K562 (cell line): ENCODE results near the gene NEURL1B. TPM values are rescaled to one million over a fixed set of nuclear protein-coding genes. Genes with fewer than 3 reads are reported as not detected.

Source experiments
- FOS ChIP-seq: IDR thresholded peaks from 3 replicates; pipeline ENCODE4 v1.6.1; 2011; ENCODE audit not compliant: insufficient read length; ENCODE audit errors: extremely low read depth
- L3MBTL2 ChIP-seq: fragments of 450-650 bp; IDR thresholded peaks from 2 replicates; pipeline ENCODE4 v1.6.1; 2016; ENCODE audit warnings: mild to moderate bottlenecking, moderate library complexity
- NFIX ChIP-seq: fragments of 250-450 bp; sonication (Bioruptor Pico); IDR thresholded peaks from 2 replicates; pipeline ENCODE4 v1.4.0; 2020; ENCODE audit warnings: low read depth, mild to moderate bottlenecking, moderate library complexity
- SMAD1 ChIP-seq: fragments of 150-350 bp; IDR thresholded peaks from 2 replicates; pipeline ENCODE4 v1.6.1; 2014; ENCODE audit warnings: low read length, low read depth; ENCODE audit not compliant: partially characterized antibody
- TEAD2 ChIP-seq: fragments of 450-650 bp; IDR thresholded peaks from 2 replicates; pipeline ENCODE4 v1.6.1; 2016; ENCODE audit warnings: missing genetic modification characterization, control low read depth, missing compliant biosample characterization
- polyA plus RNA-seq, 8 experiments: library from polyadenylated mRNA; depleted of rRNA in 4 of 8; stranded (reverse) in 5 of 8; unstranded in 3 of 8; fragments of >200 nt; fragmentation: Nextera tagmentation in 2 of 8; fragmentation: Illumina TruSeq in 1 of 8; extraction: Ambion mirVana in 2 of 8; extraction: Trizol in 1 of 8; gene quantifications; 2 replicates each; pipeline versions ENCODE4 v1.2.1 to v1.2.3, GENCODE V29; 2011 to 2014; ENCODE audit warnings: inconsistent platforms in 1 of 8, missing spikeins in 1 of 8
- total RNA-seq, 7 experiments: library from RNA; depleted of rRNA in 6 of 7; stranded (reverse); fragments of >200 nt in 6 of 7; fragmentation: Illumina TruSeq in 2 of 7; extraction: Trizol in 2 of 7; gene quantifications; 2 replicates each; pipeline versions ENCODE4 v1.2.1 to v1.2.3, GENCODE V29; 2011 to 2021; ENCODE audit warnings: low replicate concordance in 1 of 7
- TF ChIP-seq, protein P1 (sequence below): fragments of 450-650 bp; IDR thresholded peaks from 2 replicates; pipeline ENCODE4 v1.6.1; 2017; ENCODE audit warnings: antibody characterized with exemption, mild to moderate bottlenecking
- TF ChIP-seq, protein P2 (sequence below): fragments of 200-800 bp; sonication (Bioruptor generic); IDR thresholded peaks from 2 replicates; pipeline ENCODE4 v1.6.1; 2017; ENCODE audit warnings: missing genetic modification characterization, missing compliant biosample characterization
- TF ChIP-seq, protein P3 (sequence below), 2 experiments: IDR thresholded peaks; 2 replicates each; pipeline ENCODE4 v1.6.1; 2011; ENCODE audit warnings: borderline replicate concordance in 1 of 2, control low read depth in 1 of 2, low read depth in 1 of 2, low read length in 1 of 2, mild to moderate bottlenecking in 1 of 2, mixed read lengths in 1 of 2, moderate library complexity in 1 of 2; ENCODE audit not compliant: insufficient read depth in 1 of 2, insufficient read length in 1 of 2, poor library complexity in 1 of 2, severe bottlenecking in 1 of 2; ENCODE audit errors: extremely low read depth in 1 of 2

The NEURL1B gene
- total and polyA plus RNA-seq, 9 of the 15 experiments (the other 6 are each of a cell fraction or from before 2014, with no cell fraction given) = 0.04 TPM; not detected in 8

DNA sequence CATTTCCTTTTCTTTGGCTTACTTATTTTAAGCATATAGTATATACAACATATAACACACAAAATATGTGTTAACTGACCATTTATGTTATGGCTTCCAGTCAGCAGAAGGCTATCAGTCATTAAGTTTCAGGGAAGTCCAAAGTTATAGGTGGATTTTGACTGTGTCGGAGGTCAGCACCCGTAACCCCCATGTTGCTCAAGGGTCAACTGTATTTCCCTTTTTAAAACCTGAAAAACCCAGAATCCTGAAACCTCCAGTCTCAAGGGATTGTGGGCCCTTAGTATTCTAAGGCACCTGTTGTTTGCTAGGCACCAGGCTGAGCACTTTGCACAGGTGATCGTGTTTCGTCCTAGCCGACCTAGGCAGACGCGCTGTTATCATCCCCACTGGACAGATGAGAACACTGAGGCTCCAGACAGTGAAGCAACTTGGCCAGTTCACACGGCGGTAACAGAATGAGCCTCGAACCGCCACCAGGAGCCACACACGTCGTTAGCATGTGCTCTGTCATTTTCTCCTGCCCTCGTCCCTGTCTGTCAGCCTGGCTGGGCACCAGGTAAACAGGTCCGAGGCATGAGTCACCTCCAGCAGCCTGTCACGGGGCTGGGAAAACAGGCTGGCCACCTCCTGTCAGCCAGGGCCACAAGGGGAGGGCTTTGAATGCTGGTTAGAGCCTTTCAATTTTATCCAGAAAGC lies 90.1 kb downstream of the NEURL1B start (continued):
- TF ChIP-seq, protein P1, sequence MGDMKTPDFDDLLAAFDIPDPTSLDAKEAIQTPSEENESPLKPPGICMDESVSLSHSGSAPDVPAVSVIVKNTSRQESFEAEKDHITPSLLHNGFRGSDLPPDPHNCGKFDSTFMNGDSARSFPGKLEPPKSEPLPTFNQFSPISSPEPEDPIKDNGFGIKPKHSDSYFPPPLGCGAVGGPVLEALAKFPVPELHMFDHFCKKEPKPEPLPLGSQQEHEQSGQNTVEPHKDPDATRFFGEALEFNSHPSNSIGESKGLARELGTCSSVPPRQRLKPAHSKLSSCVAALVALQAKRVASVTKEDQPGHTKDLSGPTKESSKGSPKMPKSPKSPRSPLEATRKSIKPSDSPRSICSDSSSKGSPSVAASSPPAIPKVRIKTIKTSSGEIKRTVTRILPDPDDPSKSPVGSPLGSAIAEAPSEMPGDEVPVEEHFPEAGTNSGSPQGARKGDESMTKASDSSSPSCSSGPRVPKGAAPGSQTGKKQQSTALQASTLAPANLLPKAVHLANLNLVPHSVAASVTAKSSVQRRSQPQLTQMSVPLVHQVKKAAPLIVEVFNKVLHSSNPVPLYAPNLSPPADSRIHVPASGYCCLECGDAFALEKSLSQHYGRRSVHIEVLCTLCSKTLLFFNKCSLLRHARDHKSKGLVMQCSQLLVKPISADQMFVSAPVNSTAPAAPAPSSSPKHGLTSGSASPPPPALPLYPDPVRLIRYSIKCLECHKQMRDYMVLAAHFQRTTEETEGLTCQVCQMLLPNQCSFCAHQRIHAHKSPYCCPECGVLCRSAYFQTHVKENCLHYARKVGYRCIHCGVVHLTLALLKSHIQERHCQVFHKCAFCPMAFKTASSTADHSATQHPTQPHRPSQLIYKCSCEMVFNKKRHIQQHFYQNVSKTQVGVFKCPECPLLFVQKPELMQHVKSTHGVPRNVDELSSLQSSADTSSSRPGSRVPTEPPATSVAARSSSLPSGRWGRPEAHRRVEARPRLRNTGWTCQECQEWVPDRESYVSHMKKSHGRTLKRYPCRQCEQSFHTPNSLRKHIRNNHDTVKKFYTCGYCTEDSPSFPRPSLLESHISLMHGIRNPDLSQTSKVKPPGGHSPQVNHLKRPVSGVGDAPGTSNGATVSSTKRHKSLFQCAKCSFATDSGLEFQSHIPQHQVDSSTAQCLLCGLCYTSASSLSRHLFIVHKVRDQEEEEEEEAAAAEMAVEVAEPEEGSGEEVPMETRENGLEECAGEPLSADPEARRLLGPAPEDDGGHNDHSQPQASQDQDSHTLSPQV = no peak
- TF ChIP-seq L3MBTL2 (peak; percentile 79), TEAD2 (tag) (no peak), SMAD1 (no peak), FOS (no peak), NFIX (CRISPR knock-in tag) (no peak)
- TF ChIP-seq, protein P2, sequence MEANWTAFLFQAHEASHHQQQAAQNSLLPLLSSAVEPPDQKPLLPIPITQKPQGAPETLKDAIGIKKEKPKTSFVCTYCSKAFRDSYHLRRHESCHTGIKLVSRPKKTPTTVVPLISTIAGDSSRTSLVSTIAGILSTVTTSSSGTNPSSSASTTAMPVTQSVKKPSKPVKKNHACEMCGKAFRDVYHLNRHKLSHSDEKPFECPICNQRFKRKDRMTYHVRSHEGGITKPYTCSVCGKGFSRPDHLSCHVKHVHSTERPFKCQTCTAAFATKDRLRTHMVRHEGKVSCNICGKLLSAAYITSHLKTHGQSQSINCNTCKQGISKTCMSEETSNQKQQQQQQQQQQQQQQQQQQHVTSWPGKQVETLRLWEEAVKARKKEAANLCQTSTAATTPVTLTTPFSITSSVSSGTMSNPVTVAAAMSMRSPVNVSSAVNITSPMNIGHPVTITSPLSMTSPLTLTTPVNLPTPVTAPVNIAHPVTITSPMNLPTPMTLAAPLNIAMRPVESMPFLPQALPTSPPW (CRISPR knock-in tag) = no peak
- TF ChIP-seq, protein P3, sequence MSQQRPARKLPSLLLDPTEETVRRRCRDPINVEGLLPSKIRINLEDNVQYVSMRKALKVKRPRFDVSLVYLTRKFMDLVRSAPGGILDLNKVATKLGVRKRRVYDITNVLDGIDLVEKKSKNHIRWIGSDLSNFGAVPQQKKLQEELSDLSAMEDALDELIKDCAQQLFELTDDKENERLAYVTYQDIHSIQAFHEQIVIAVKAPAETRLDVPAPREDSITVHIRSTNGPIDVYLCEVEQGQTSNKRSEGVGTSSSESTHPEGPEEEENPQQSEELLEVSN (IDR thresholded peaks at IDR 0.05; ENCODE audit: borderline replicate concordance in 1 of 2, extremely low read depth in 1 of 2, insufficient read depth in 1 of 2, insufficient read length in 1 of 2, low read depth in 1 of 2, low read length in 1 of 2, poor library complexity in 1 of 2, severe bottlenecking in 1 of 2) = peak in 1 of 2 experiments; percentile 85
